AG09309 (cell line): ENCODE results near the gene MYBPH.

Experiments used
- DNase-seq: peaks from one replicate; pipeline ENCODE4 v3.0.0-alpha.2; 2010; ENCODE audit warnings: low read depth
- H3K4me3 ChIP-seq: 2 replicates; pipeline ENCODE4 v1.5.1; 2011; ENCODE audit warnings: mild to moderate bottlenecking, low read depth, low read length, moderate library complexity; ENCODE audit not compliant: control insufficient read depth
- TF ChIP-seq, protein P1 (sequence below): IDR thresholded peaks from 2 replicates; pipeline ENCODE4 v1.5.1; 2011; ENCODE audit warnings: mild to moderate bottlenecking, low read depth, low read length, inconsistent platforms; ENCODE audit not compliant: insufficient read depth, control insufficient read depth; ENCODE audit errors: missing control alignments

The MYBPH gene, protein sequence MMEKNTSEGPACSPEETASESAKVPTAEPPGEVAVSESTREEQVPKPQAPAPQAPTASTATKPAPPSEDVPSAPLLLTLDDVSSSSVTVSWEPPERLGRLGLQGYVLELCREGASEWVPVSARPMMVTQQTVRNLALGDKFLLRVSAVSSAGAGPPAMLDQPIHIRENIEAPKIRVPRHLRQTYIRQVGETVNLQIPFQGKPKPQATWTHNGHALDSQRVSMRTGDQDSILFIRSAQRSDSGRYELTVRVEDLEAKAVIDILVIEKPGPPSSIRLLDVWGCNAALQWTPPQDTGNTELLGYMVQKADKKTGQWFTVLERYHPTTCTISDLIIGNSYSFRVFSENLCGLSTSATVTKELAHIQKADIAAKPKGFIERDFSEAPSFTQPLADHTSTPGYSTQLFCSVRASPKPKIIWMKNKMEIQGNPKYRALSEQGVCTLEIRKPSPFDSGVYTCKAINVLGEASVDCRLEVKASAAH

DNA sequence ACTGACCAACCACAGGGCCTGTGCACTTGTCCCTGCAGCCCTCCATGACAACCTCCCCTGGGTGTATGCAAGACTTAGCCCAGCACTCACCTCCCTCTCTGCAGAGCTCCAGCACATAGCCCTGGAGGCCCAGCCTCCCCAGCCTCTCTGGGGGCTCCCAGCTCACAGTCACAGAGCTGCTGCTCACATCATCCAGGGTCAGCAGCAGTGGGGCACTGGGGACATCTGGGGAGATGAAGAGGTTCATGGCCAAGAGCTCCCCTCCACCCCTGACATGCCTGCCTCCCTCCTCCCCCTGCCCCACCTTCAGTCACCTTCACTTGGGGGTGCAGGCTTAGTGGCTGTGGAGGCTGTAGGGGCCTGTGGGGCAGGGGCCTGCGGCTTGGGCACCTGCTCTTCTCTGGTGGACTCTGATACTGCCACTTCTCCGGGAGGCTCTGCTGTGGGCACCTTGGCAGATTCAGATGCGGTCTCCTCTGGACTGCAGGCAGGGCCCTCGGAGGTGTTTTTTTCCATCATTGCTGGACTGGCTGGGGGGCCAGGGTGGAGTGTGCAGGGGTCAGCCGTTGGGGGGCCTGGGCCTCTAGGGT lies at the start of gene MYBPH:
Gene MYBPH (minus strand): TSS at position 590 of the 590 bp plus-strand sequence. CDS start 71 bp downstream, at position 519.
- TF ChIP-seq, protein P1, sequence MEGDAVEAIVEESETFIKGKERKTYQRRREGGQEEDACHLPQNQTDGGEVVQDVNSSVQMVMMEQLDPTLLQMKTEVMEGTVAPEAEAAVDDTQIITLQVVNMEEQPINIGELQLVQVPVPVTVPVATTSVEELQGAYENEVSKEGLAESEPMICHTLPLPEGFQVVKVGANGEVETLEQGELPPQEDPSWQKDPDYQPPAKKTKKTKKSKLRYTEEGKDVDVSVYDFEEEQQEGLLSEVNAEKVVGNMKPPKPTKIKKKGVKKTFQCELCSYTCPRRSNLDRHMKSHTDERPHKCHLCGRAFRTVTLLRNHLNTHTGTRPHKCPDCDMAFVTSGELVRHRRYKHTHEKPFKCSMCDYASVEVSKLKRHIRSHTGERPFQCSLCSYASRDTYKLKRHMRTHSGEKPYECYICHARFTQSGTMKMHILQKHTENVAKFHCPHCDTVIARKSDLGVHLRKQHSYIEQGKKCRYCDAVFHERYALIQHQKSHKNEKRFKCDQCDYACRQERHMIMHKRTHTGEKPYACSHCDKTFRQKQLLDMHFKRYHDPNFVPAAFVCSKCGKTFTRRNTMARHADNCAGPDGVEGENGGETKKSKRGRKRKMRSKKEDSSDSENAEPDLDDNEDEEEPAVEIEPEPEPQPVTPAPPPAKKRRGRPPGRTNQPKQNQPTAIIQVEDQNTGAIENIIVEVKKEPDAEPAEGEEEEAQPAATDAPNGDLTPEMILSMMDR, result no peak
- no peak for DNase-seq
- H3K4me3 ChIP-seq, result no peak within 1 kb of the TSS

DNA sequence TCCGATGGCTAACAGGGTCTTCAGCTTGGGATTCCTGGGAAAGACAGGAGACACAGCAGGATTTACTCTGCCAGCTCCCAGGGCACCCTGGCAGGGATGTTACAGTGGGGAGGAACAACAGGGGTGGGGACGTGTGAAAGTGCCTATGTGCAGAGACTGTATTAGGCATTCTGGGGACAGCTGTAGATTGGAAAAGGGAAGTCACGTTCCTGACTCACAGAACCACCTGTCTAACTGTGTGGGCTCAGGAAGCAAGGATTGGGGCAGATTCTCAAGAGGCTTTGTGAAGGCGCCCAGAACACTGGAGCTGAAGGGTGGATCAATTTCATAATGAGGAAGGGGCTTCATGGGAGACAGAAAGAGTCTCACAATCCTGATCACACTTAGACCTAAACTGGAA lies 49.4 kb upstream of the MYBPH start:
- no peak for DNase-seq
- TF ChIP-seq, protein P1, result no peak
- no peak overlapping the region for H3K4me3 ChIP-seq

DNA sequence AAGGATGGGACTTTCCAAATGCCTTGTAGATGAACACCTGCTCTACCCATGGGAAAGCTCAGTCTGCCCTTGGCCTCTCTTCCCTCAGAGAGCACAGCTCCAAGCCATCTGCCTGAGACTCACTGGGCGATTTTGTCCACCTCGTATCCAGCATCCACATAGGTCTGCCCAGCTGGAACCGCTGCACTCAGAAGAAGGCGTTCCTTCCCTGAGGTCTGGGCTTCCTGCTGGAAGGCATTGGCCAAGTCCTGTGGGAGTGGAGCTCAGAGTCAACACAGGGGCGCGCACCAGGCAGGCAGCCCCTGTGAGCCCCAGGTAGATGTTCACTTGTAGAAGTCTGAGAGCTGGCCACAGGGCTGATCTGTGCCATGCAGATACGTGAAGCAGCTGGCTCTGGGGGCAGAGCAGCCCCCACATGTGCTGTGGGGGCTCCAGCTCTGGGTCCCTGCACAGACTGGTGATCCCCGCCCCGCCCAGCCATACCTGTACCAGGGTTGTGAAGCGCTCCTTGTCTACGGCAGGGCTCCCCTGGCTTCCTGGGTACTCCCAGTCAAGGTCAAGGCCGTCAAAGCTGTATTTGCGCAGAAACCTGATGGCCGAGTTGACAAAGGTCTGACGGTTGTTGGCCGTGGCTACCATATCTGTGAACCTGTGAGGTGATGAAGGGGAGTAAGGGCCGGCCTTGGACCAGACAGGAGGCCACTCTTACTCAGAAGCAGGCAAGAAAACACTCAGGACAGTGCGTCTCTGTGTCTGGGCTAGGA lies 47.6 kb upstream of the MYBPH start:
- no peak for DNase-seq
- no peak overlapping the region for H3K4me3 ChIP-seq
- TF ChIP-seq, protein P1, result no peak

DNA sequence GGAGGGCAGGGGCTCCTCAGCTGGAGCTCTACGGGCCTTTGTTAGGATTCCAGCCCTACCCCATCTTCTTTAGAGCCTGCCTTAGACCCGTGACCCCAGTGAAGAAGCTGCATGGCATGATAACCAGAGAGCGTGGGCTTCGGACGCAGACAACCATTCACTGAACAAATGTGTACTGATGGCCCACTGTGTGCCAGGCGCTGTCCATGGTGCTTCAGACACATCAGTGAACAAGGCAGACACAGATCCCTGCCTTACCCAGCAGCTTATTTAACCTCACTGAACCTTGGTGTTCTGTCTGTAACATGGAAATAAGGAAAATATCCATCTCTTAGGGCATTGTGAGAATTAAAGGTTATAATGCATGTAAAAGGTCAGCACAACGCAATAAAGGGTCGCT lies 44.3 kb upstream of the MYBPH start:
- no peak for DNase-seq
- TF ChIP-seq, protein P1, result no peak
- H3K4me3 ChIP-seq, result no peak overlapping the region

DNA sequence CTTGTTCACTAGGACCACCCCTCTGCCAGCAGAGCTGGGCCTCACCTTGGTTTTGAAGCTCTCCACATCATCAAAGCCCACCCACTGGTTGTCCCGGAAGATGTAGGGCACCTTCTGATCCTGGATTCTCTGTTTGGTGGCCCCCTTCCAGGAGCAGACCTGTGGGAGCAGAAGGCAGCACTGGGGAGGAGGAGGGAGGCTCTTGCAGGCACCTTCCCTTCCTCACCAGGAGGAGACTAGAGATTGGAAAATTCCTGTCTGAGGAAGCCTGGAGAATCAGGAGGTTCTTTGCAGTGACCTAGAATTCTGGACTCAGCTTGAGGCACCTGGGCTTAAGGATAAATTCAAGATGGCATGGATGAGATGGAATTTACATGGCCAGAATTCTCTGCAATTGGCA lies 43.5 kb upstream of the MYBPH start:
- no peak overlapping the region for H3K4me3 ChIP-seq
- TF ChIP-seq, protein P1, result no peak
- DNase-seq, result no peak

DNA sequence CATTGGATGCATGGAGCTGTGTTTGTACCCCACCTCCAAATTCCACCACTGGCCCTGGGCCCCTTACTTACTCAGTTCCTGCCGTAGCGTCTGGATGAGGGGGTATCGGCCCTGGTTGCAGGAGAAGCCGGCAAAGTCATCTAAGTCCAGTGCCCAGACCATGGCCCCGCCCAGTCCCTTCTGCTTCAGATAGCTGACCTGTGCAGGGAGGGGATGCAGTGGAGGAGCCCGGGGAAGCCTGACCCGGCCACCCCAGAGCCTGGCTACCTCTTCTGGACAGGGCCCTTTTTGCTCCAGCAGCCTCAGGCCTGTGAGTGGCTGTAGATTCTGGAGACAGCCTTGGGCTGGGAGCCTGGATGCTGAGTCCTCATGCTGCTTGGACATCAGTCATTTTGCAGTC lies 42.0 kb upstream of the MYBPH start:
- TF ChIP-seq, protein P1, result no peak
- H3K4me3 ChIP-seq, result no peak overlapping the region
- no peak for DNase-seq
